ENCODE results near the gene EIF2S1.
"Not testable (repeated sequence)": the region's sequence is repeated elsewhere in the genome, so short reads cannot be mapped to it uniquely, and the experiment has no call there.

EIF2S1 gene

DNA sequence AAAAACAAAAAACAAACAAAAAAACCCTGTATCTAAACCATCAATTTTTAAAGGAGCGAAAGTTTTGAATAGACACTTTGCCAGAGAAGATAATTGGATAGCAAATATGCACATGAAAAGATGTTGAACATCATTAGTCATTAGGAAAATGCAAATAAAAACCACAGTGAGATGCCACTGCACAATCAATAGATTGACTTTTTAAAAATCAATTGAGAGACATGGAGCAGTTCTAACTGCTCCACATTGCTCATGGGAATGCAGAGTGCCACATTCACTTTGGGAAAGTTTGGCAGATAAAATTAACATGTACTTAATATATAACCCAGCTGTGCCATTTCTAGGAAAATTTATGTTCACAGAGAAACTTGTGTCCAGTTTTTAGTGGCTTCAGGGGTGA is 12.7 kb downstream of the EIF2S1 start:
- DNase-seq = no peak

GRCh38 chr14:67373347-67373746 is 13.2 kb downstream of the EIF2S1 start:
- no peak for DNase-seq

GRCh38 chr14:67377916-67378315 is 17.8 kb downstream of the EIF2S1 start:
- DNase-seq = no peak

- no peak for DNase-seq
Measured at GRCh38 chr14:67385120-67385519, 25.0 kb downstream of the EIF2S1 start.

DNA sequence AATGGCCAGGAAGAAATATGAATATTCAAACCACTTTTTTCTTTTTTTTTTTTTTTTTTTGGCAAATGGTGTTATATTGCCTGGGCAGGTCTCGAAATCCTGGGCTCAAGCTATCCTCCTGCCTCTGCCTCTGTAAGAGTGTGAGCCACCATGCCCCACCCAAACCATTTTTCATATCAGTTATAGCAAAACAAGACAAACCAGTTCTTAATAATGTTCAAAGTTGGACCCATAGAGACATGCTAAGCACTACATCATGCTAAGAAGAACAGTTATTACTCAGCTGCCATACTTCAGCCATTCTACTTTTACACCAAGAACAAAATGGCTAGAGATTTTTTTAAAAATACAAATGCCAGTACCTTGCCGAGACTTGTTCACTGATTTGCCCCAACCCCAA is 25.5 kb downstream of the EIF2S1 start:
- DNase-seq = no peak

- DNase-seq = no peak
Measured at GRCh38 chr14:67387195-67387594, 27.1 kb downstream of the EIF2S1 start.

DNA sequence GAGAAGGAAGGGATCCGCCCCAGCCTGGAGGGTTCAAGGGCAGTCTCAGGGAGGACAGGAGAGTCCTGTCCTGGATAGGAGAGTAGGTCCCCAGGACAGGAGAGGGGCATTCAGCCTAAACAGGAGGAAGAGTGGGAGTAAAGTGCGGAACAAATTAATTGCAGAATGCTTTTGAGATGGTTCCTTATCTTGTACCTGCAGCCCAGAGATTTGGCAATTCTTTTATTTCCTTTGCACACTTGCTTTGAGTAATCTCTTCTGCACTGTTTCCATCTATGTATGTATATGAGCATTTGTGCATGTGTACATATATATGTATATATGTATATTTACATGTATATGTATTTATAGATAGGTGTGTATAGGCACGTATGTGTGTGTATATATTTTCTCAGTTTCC is 29.1 kb downstream of the EIF2S1 start:
- no peak for DNase-seq

DNA sequence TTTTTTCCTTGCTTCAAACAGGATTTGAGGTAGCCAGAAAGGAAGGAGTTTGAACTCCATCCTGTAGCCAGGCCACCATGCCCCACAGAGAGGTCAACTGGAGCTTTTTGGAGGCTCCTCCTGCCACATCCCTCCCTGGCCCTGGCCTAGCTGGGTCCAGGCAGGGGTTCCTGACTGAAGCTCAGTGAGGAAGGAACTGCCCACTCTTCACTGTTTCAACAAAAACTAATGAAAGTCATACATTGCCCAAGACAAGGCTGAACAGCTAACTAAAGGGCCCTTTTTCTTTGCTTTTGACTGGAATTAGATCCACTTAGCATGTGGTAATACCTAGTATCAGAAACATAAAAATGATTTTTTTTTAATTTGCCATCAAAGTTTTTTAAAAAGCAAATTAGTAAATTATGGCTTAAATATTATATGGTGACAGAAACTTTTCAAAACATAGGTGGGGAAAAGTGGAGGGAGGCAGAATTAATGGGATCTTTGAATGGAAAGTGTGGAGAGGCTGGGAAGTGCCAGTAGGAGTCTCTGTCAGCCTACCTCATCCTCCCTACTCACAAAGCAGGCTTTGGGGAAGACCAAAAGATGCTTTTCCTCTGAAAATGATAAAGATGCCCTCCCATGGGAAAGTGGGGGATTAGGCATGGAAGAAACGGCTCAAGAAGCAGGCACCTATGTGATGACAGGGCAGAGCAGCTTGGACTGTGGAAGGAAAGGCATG is 29.8 kb downstream of the EIF2S1 start:
- DNase-seq = no peak

GRCh38 chr14:67391268-67391667 is 31.1 kb downstream of the EIF2S1 start:
- no peak for DNase-seq

GRCh38 chr14:67392123-67392522 is 32.0 kb downstream of the EIF2S1 start:
- no peak for DNase-seq

GRCh38 chr14:67392800-67393199 is 32.7 kb downstream of the EIF2S1 start:
- no peak for DNase-seq

DNA sequence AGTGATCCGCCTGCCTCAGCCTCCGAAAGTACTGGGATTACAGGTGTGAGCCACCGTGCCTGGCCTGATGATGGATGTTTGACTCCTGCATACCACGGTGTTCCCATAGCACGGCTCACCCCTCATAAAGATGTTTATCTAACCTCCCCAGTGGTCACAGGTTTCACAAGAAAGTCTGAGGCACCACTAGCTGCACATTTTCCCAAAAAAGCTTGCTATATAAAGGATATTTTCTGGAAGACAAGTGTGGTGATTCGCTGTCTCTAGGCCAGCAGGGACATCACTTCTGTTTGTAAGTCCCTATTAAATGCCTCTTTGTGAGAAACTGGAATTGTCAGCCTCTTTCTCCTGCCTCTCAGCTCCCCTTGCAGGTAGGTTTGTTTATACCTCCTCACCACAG is 33.6 kb downstream of the EIF2S1 start:
- DNase-seq = no peak

GRCh38 chr14:67395086-67395875 is 35.2 kb downstream of the EIF2S1 start:
- no peak for DNase-seq

DNA sequence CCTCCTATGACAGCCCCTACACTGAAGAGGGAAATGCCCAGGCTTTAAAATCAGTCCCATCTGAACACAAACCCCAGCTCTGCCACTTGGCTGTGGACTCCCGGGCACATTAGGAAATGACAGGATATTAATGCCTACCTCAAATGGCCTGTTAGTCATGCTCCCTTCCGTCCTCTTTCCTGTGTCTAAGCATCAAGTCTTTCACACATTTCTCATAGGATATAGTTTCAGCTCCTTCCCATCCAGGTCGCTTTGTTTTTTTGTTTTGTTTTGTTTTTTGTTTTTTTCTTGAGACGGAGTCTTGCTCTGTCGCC is 35.7 kb downstream of the EIF2S1 start:
- no peak for DNase-seq

DNA sequence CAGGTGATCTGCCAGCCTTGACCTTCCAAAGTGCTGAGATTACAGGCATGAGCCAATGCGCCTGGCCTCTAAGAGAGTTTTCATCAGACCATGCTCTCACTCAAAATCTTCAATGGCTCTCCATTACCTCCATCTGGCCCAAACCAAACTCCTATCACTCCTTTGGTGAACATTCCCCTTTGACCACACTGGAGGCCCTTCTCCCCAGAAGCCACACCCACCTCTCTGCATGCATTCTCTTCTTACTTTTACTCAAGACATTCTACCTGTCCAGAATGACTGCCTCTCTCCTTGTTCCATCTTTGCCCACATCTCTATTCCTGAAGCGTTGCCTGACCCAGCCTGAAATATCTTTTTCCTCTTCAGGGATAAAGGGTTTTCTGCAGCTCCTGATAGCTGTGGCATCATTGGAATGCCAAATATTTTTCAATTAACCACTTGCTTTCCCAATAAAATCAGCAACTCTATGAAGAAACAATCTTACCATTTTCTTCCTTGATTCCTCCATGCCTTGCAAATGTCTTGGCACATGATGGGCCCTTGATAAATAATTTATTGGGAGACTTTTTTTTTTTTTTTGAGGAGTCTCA is 36.3 kb downstream of the EIF2S1 start:
- no peak for DNase-seq

- no peak for DNase-seq
Measured at GRCh38 chr14:67397536-67397935, 37.4 kb downstream of the EIF2S1 start.

DNA sequence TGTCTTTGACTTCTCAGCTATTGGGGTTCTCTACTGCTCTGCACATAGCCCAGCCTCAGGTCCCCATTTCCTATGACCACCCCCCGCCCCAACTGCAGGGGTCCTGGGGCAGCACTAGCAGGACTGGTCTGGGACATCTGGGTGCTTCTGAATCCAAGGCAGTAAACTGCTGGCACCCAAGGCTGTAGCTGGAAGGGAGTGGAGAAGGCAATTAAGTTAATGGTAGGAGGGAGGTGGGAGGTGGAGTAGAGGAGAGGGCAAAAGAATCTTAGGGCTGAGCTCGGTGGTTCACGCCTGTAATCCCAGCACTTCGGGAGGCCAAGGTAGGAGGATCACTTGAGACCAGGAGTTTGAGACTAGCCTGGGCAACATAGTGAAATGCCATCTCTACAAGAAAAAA is 40.3 kb downstream of the EIF2S1 start:
- no peak for DNase-seq

- DNase-seq = no peak
Measured at GRCh38 chr14:67405771-67406170, 45.6 kb downstream of the EIF2S1 start.

DNA sequence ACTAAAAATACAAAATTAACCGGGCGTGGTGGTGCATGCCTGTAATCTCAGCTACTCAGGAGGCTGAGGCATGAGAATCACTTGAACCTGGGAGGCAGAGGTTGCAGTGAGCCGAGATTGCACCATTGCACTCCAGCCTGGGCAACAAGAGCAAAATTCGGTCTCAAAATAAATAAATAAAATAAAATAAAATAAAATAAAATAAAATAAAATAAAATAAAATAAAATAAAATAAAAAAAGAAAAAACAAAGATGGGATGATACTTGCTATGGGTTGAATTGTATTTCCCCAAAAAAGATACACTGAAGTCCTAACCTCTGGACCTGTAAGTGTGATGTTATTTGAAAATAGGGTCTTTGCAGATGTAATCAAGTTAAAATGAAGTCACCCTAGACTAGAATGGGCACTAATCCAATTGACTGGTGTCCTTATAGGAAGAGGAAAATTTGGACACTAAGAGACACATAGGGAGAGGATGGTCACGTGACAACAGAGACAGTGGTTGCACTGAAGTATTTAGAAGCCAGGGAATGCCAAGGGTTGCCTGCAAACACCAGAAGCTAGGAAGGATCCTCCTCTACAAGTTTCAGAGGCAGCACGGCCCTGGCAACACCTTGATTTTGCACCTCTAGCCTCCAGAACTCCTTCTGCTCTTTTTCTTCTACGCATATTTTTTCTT is 48.1 kb downstream of the EIF2S1 start:
- not testable (repeated sequence) for DNase-seq

DNA sequence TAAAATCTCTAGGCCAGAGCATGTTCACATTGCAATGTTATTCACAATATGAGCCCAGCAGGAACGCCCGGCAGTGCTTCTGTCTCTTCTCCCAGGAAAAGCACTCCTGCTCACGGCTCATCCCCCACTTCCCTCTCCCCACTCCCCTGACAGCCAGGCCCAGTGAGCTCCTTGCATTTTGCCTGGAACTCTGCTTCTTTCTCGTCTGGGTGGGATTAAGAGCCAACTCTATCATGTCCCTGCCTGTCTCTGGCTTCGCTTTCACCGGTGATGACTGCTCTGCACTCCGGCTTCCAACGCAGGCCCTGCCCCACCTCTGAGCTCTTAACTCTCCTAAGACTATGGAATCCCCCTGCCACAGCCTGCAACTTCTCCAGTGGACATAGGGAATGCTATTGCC is 49.3 kb downstream of the EIF2S1 start:
- no peak for DNase-seq

DNA sequence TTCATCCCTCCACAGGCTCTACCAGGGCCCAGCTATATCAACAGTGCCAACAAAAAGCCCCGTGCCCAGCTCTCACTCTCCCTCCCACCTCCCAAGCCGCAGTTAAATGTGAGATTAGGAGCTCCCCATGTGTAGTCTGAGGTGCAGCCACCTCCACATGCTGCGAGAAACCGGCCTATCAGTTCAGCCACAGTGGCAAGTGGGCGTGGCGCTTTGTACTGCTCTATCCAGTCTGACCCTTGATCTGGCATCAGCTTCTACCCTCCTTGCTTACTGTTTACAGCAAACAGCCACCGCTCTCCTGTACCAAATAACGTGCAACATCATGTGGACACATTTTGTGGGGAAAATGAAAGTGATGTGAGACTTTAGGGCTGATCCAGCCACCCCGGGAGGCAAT is 50.2 kb downstream of the EIF2S1 start:
- no peak for DNase-seq

GRCh38 chr14:67411370-67411769 is 51.2 kb downstream of the EIF2S1 start:
- DNase-seq = no peak

- peak; percentile 30 to 34 for DNase-seq
Measured at GRCh38 chr14:67411820-67412421, 51.8 kb downstream of the EIF2S1 start, which contains the start of gene PLEK2. TSS of gene PLEK2 (minus strand) at chr14:67412165. CDS start at chr14:67412059, 106 bp downstream.

All from activated CD4-positive, alpha-beta T cell treated with anti-CD3 and anti-CD28 coated beads, Interleukin-2, amount 50 U/mL, for 4 hours (primary cell).